K562 (cell line): Measurements from ENCODE around the gene RASGRP1.

Source experiments
- CC2D1A ChIP-seq: fragments of 450-650 bp; IDR thresholded peaks from 2 replicates; pipeline ENCODE4 v1.6.1; 2017; ENCODE audit warnings: mild to moderate bottlenecking
- CEBPB ChIP-seq: fragments of 450-650 bp; IDR thresholded peaks from 2 replicates; pipeline ENCODE4 v1.6.1; 2016; ENCODE audit warnings: missing genetic modification characterization, missing compliant biosample characterization
- CHD4 ChIP-seq: fragments of 200-600 bp; sonication (generic); IDR thresholded peaks from 3 replicates; pipeline ENCODE4 v1.6.1; 2012; ENCODE audit warnings: low read depth, mild to moderate bottlenecking, mixed read lengths, low read length, inconsistent platforms; ENCODE audit not compliant: insufficient read depth, insufficient replicate concordance, poor library complexity, severe bottlenecking
- GABPA ChIP-seq: fragments of 200-800 bp; sonication (Bioruptor generic); conservative IDR thresholded peaks from 2 replicates; pipeline ENCODE4 v1.6.1; 2016; ENCODE audit warnings: low read depth, missing genetic modification characterization, missing compliant biosample characterization
- HCFC1 ChIP-seq: IDR thresholded peaks from 2 replicates; pipeline ENCODE4 v1.6.1; 2012; ENCODE audit warnings: low read depth, low read length, improper control_type of control experiment
- NR1H2 ChIP-seq: sonication (generic); formaldehyde crosslinking; IDR thresholded peaks from 2 replicates; pipeline ENCODE4 v1.4.0; 2020; ENCODE audit warnings: mild to moderate bottlenecking, missing genetic modification reagents
- POLR2A ChIP-seq: fragments of 450-650 bp; conservative IDR thresholded peaks from 2 replicates; pipeline ENCODE4 v1.6.1; 2016
- POLR2AphosphoS2 ChIP-seq: IDR thresholded peaks from 2 replicates; pipeline ENCODE4 v1.6.1; 2012; ENCODE audit warnings: low read length, improper control_type of control experiment
- SETDB1 ChIP-seq: IDR thresholded peaks from one replicate; pipeline ENCODE4 v1.6.1; 2012; ENCODE audit warnings: low read length, control low read depth, inconsistent platforms
- STAT5B ChIP-seq: fragments of 250-450 bp; sonication (Bioruptor Pico); IDR thresholded peaks from 2 replicates; pipeline ENCODE4 v1.8.0; 2021; ENCODE audit warnings: mild to moderate bottlenecking, inconsistent platforms
- ZFX ChIP-seq: sonication (generic); formaldehyde crosslinking; IDR thresholded peaks from 2 replicates; pipeline ENCODE4 v1.8.0; 2022; ENCODE audit warnings: mild to moderate bottlenecking, missing genetic modification reagents, moderate library complexity
- ZNF175 ChIP-seq: fragments of 200-800 bp; sonication (Bioruptor generic); IDR thresholded peaks from 2 replicates; pipeline ENCODE4 v1.6.1; 2016; ENCODE audit warnings: low read depth, mild to moderate bottlenecking, missing genetic modification characterization, missing compliant biosample characterization
- ZNF76 ChIP-seq: fragments of 250-450 bp; sonication (Bioruptor Pico); IDR thresholded peaks from 2 replicates; pipeline ENCODE4 v1.4.0; 2020; ENCODE audit warnings: mild to moderate bottlenecking, moderate library complexity, borderline replicate concordance
- TF ChIP-seq, protein P1 (sequence below), 3 experiments: IDR thresholded peaks in 2 of 3; conservative IDR thresholded peaks in 1 of 3; 2 replicates each; pipeline ENCODE4 v1.5.1; 2011 to 2012; ENCODE audit warnings: low read length in 3 of 3, mild to moderate bottlenecking in 3 of 3, control low read depth in 2 of 3, improper control_type of control experiment in 1 of 3, inconsistent platforms in 1 of 3, low read depth in 1 of 3, mixed read lengths in 1 of 3, moderate library complexity in 1 of 3; ENCODE audit not compliant: insufficient read depth in 2 of 3

DNA sequence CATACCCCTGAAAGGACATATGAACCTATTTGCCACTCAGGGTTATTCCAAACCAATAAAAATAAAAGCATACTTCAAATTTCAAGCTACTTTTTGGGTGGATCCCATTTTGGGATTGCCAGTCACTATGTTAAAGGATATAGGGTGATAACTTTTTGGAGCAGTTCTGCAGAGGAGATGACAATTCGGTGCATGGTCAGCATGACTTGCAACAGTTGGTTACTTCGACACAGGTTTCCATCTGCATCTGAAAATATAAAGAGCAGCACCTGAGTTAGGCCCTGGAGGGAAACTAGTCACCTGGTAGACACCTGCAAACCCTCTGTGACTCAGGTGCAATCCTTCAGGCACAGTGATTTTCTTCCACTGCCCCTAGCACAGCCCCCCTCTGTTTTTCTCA, 38.5 kb downstream of the RASGRP1 start:
- TF ChIP-seq, protein P1, sequence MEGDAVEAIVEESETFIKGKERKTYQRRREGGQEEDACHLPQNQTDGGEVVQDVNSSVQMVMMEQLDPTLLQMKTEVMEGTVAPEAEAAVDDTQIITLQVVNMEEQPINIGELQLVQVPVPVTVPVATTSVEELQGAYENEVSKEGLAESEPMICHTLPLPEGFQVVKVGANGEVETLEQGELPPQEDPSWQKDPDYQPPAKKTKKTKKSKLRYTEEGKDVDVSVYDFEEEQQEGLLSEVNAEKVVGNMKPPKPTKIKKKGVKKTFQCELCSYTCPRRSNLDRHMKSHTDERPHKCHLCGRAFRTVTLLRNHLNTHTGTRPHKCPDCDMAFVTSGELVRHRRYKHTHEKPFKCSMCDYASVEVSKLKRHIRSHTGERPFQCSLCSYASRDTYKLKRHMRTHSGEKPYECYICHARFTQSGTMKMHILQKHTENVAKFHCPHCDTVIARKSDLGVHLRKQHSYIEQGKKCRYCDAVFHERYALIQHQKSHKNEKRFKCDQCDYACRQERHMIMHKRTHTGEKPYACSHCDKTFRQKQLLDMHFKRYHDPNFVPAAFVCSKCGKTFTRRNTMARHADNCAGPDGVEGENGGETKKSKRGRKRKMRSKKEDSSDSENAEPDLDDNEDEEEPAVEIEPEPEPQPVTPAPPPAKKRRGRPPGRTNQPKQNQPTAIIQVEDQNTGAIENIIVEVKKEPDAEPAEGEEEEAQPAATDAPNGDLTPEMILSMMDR (IDR thresholded peaks at IDR 0.05 in 2 of 3, conservative IDR thresholded peaks at IDR 0.05 in 1 of 3; ENCODE audit: insufficient read depth in 2 of 3, low read depth in 1 of 3, low read length in 3 of 3): no peak
- no peak for TF ChIP-seq SETDB1
- TF ChIP-seq POLR2A: no peak
- no peak for TF ChIP-seq CEBPB (tag)
- no peak for TF ChIP-seq NR1H2 (CRISPR knock-in tag)
- TF ChIP-seq ZFX: no peak
- no peak for TF ChIP-seq GABPA (tag)
- TF ChIP-seq CC2D1A: no peak
- TF ChIP-seq POLR2AphosphoS2: no peak
- TF ChIP-seq ZNF175: no peak
- TF ChIP-seq CHD4: no peak
- no peak for TF ChIP-seq ZNF76 (CRISPR knock-in tag)
- TF ChIP-seq HCFC1: no peak
- no peak for TF ChIP-seq STAT5B
